GM18861 (cell line): ENCODE data around the gene ITK.
"Not testable (repeated sequence)": the region's sequence is repeated elsewhere in the genome, so short reads cannot be mapped to it uniquely, and the experiment has no call there.

ENCODE experiments used
- ATAC-seq: cut with Tn5 transposase; IDR thresholded peaks from one replicate; pipeline ENCODE4 v1.9.1; 2021; ENCODE audit not compliant: unreplicated experiment

ITK gene

DNA sequence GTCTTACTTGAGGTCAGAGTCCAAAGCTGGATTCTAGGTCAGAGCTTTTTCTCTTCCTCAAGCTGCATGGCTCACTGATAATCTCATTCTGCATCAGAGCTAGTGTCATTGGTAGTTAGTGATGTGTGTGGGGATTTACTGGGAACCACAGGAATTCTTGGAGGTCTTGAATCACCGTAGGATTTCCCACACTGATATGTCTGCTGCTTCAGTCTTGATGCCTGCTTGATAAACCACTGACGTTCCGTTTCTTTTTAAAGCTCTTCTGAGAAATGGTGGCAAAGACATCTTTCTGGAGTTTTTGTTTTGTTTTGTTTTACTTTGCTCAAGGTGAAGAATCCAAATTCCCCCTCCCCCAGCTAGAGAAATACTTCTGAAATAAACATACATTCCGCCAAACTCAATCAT is 13.4 kb upstream of the ITK start:
- ATAC-seq, result no peak

DNA sequence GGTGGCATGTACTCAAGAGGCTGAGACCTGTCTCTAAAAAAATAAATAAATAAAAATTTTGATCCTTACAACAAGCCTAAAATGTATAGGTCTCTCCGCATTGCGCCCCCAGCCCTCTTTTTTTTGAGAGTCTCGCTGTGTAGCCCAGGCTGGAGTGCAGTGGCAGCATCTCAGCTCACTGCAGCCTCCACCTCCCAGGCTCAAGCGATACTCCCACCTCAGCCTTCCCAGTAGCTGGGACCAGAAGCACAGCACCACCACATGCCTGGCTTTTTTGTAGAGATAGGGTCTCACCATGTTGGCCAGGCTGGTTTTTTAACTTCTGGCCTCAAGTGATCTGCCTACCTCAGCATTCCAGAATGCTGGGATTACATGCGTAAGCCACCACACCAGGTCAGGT is 12.4 kb upstream of the ITK start:
- ATAC-seq, result no peak

DNA sequence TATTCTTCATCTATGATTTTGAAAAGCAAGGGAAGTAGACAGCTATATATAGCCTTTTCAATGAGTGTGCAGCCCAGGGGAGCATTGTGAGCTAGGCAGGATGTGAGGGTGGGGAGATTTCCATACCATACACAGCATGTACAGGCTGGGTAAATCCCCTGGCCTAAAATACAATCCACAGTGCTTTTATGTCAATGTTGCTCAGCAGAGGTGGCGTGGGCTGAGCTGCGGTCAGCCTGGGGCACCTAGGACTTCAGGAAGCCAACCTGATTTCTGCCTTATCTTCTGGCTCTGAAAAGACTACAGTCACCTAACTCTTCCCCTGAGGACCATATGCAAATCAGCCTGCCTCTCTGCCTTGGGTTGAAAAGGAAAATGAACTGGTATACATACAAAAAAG is 8.2 kb upstream of the ITK start:
- ATAC-seq, result peak; percentile 99

DNA sequence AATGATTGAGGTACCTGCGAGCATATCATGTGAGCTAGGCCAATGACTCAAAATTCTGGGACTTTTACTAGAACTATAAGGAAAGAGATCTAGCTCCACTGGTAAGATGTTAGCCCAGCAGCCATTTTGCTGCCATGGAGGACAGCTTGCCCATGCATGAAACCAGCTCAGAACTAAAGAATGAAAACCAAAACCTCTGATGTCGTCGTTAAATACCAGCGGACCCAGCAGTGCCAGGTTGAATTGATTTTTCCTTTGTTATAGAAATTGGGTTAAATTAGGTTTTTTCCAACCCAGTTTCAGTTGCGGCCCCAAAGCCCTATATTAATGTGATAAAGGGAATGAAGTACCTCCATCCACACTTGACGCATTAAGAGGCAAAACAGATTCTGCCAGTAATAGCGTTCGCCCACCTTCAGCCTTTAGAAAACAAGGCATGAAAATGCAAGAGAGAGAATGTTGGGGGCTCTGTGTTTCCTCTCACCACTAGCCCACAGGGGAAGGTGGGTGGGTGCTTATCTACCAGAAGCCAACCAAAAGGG is 5.5 kb upstream of the ITK start:
- no peak for ATAC-seq

DNA sequence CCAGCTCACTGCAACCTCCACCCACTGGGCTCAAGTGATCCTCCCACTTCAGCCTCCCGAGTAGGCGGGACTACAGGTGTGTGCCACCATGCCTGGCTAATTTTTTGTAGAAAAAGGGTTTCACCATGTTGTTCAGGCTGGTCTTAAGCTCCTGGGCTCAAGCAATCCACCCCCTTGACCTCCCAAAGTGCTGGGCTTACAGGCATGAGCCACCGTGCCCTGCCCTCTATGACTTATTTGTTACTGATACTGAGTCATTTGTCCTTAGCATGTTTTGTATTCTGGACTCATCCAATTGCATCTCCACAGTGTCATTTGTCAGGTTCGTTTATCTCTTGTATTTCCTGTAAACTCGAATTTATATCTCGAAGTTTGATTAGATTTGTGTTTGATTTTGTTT is 2.7 kb upstream of the ITK start:
- no peak for ATAC-seq

DNA sequence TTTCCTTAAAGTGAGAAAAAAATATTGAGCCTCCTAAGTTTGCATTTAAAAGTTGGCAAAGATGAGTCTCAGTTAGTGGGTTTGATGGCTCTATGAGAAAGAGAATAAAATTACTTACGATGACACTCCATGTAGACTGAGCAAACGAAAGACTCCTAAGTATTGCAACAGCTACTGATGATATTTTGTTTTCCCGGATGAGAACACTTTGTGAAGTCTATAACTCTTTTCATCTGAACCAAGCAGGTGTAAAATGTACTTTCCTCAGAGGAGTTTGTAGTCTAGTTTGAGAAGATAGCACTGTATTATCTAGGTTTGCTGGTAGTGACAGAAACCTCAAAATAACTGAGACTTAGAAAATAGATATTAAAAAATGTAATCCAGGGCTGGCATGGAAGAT is 1.7 kb upstream of the ITK start:
- ATAC-seq, result no peak

DNA sequence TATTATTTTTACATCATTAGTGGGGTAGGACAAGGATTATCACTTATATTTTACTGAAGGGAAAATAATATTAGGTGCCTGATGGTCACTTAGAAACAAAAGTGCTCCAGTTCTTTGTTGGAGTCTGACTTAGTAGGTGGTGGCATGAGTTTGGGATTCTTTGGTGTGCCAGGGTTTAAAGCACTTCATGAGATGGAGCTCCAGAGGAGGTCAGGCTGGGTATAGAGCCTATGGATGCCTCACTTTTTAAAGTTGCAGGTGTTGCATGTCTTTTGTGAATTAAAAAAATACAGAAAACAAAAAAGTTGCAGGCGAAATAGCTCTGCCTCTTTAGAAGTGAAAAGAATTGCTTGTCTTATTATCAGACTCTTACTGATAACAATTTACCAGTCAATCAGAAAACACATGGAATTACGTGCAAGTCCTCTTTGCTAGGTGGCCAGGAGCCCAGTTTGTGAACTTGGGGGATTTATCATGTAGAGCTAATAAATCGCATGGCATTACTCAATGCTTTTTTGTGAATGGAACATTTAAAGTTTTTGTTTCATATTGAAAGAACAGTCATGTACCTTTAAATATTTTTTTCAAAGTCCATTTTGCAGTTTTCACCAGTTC is 1.6 kb downstream of the ITK start:
- ATAC-seq, result no peak

DNA sequence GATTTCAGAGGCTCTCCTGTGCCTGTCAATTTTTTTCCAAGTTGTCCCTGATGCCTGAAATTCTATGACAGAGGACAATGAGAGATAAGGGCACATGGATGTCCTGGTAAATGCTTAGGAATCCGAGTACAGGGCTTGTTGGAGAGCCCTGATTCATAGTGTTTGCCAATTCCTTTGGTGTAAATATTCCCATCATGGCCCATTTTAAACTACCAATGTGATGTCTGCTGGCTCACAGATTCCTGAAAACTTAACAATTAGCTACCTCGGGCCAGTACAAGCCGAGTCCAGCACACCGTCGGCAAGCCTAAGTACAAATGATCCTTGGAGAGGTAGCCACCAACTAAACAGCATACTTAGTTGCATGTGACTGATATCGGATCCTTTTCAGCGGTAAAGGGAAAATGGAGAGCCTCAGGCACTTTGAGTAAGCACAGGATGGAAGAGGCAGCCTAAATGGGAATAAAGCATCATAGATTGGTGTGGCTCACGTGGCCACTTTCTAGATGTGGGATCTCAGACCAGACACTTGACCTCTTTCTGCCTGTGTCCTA is 3.6 kb downstream of the ITK start:
- no peak for ATAC-seq

DNA sequence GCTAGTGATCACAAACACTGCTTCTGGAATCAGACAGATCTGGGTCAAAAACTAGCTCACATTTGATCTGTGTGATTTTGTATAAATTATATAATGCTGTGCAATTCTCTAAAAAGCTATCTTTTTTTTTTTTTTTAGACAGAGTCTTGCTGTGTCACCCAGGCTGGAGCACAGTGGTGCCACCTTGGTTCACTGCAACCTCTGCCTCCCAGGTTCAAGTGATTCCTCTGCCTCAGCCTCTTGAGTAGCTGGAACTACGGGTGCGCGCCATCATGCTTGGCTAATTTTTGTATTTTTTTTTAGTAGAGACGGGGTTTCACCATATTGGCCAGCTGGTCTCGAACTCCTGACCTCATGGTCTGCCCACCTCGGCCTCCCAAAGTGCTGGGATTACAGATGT is 4.5 kb downstream of the ITK start:
- ATAC-seq, result not testable (repeated sequence)

DNA sequence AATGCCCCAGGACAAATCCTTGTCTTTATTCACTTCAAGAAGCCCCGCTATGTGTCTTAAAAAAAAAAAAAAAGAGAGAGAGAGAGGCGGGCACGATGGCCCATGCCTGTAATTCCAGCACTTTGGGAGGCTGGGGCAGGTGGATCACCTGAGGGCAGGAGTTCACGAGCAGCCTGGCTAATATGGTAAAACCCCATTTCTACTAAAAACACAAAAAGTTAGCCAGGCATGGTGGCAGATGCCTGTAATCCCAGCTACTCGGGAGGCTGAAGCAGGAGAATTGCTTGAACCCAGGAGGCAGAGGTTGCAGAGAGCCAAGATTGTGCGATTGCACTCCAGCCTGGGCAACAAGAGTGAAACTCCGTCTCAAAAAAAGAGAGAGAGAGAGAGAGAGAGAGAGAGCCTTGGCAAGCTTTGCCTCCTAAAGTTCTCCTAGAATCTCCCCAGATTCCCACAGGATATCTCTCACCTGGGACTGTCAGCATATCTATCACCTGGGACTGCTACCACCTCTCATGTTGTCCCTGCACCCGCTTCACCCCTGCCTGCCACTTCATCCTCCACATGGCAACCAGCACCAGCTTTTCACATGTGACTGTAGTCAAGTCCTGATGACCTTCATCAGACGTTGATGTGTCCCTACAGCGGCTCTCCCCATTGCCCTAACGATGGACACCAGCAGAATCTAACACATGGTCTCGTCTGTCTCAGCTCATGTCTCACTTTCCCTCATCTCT is 5.8 kb downstream of the ITK start:
- no peak for ATAC-seq

DNA sequence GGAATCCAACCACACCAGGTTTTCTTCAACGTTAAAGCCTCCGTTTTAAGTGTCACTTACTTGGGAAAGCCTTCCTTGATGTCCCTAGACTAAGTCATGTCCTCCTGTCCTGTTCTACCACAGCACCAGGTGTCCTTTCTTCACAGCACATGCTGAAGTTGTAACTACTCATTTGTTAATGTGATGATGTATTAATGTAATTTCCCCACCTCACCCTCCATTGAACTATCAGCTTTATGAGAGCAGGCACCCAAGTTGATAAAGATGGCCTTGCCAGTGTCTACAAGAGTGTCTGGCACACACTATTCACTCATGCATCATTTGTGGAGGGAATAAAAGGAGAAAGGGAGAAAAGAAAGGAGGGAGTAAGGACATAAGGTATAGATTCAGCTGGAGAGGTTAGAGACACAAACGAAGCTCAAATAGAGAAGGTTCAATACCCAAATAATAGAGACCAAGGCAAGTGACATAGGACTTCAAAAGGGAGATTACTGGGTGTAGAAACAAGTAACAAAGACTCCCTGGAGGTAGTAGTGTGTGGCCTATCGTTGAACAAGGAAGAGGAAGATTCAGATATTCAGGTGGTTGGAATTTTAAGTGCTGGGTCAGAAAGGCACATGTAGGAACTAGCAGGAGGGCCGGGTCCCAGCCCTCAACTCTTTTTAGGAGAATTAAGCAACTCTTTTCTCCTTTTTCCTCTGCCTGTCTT is 6.6 kb downstream of the ITK start:
- no peak for ATAC-seq

DNA sequence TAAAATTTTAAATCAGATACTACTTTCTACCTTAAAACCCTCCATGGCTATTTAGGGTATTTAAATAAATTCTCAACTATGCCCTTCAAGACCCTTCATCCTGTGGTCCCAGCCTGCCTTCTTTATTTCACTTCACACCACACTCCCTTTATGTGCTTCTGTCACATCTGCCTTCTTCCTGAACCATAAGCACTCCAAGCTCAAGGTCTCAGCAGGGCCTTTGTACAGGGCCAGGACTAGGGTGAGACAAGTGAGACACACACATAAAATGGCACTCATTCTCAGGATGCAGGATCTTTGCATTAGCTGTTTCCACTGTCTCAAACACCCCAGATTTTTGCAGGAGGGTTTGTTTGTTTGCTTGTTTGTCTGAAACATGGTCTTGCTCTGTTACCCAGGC is 7.6 kb downstream of the ITK start:
- ATAC-seq, result no peak

DNA sequence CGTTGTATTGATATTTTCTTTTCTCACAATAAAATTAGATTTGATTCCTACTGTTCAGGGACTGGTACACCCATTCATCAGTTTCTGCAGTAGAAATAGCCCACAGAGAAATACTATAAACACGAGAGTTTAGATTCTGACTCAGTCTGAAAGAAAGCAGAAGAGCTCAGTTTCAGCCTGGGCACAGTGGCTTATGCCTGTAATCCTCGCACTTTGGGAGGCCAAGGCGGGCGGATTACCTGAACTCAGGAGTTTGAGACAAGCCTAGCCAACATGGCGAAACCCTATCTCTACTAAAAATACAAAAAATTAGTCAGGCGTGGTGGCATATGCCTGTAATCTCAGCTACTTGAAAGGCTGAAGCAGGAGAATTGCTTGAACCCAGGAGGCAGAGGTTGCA is 8.6 kb downstream of the ITK start:
- ATAC-seq, result peak; percentile 88

DNA sequence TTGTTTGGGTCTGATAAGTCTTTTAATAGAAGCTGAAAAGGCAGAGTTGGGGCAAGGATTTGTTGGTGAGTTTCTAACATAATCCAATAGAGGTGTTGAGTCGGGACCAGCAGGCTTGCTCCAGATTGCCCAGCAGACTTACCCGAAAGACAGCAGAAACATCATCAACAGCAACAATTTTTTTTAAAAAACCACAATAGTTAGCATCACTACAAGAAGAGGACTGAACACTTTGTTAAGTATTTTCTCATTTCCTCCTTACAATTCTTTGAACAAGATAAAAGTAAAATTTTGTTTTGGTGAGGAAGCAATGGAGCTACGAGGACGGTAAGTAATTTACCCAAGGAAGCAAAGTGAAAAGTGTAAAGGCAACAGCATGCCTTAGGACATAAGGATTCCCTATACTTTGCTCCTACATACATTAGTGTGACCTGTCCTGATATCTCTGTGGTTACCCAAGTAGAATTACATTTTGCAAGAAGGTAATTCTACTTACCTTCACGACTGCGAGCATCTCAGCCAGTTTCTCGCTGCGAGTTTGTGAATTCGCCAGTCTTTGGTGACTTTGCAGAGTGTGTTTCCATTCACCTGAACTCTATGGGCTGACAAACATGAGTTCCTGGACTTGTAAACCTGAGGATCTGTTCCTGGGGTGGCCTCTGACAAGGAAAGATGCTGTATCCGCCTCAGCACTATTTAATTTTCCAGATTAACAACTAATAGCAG is 13.2 kb downstream of the ITK start:
- ATAC-seq, result no peak

DNA sequence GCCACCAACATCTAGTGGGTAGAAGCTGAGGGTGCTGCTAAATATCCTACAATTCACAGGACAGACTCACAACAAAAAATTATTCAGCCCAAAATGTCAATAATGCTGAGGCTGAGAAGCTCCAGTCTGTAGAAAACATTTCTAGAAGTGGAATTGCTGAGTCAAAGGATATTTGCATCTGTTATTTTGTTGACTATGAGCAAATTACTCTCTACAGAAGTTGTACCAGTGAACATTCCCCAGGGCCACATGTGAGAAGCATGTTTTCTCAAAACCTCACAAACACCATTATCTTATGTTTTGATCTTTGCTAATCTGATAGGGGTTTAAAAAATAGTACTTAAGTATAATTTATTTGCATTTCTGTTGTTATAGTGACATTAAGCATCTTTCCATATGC is 15.4 kb downstream of the ITK start:
- no peak for ATAC-seq

DNA sequence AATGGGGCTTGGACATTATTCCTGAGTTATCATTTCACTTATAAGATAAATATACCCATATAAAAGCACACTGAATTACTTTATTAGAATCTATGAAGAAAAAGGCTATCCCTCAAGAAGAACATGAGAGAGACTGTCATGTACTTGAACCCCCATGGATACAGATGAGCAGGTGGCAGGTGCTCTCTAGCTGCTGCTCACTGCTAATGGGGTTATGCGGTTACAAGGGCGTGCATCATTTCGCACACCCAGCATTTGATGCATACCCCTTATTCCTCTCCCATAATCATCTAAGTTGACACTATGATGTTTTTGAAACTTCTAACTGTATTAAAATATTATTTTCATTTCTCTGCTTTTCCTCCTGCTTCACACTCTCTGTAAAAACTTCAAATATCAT is 16.4 kb downstream of the ITK start:
- no peak for ATAC-seq

DNA sequence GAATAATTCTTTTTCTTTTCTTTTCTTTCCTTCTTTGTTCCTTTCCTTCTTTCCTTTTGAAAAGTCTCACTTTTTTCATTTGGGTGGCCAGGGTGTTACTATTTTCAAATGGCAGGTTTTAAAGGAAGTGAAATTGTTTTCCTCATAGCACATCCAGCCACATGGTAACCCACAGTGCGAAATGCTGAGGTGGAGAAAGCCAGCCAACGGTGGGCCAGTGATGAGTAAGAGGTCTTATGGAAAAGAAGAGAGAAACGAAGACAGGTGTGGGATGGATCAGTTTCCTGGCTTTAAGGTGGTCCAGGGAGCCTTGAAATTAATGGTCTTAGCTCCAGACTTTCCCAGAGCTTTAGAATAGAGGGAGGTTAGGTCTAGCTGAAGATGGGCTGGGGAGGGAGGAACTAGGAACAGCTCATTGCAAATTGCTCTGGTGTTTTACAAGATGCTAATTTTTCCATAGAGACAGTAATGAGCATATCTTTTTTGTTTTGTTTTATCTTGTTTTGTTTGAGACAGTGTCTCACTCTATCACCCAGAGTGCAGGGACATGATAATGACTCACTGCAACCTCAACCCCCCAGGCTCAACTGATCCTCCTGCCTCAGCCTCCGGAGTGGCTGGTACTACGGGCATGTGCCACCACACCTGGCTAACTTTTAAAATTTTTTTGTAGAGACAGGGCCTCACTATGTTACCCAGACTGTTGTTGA is 17.8 kb downstream of the ITK start:
- ATAC-seq, result no peak

DNA sequence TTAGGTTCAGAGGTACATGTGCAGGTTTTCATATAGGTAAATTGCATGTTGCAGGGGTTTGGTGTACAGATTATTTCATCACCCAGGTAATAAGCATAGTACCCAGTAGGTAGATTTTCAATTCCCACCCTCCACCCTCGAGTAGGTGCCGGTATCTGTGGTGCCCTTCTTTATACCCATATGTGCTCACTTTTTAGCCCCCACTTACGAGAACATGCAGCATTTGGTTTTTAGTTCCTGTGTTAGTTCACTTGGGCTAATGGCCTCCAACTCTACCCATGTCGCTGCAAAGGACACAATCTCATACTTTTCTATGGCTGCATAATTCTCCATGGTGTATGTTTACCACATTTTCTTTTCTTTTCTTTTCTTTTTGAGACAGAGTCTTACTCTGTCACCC is 21.2 kb downstream of the ITK start:
- ATAC-seq, result no peak

DNA sequence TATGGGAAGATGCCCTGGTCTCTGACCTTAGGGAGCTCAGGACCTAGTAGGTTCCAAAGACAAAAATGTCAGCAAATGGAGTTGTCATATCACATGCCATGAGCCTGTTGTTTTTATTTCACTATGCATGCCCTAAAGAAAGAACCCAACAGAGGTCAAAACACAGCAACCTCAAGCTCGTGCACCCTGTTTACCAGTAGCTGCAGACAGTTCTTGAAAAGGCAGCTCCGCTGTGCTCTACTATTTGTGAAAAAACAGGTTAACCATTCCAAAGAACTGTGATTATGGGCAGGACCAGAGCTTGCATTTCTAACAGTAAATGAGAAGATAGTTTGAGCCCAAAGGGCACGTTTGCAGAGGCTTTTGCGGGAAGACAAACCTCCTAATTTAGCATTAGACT is 22.8 kb downstream of the ITK start:
- no peak for ATAC-seq

DNA sequence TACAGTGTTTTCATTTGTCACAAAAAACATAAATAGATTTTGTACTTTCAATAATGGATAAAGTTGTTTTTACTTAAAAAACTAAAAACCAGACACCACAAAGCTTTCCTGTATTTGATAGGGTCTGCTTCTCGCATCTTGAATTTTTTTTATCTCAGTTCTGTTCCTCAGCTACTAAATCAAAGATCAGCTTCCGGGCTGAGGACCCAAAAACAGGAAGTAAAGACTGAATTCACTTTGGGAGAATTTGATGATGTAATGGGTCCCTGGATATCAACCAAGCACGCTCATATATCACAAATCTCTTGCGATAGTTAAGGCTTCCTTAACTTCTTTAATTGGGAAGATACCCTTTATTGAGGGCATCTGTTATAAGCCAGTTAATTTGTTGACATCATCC is 24.1 kb downstream of the ITK start:
- no peak for ATAC-seq

DNA sequence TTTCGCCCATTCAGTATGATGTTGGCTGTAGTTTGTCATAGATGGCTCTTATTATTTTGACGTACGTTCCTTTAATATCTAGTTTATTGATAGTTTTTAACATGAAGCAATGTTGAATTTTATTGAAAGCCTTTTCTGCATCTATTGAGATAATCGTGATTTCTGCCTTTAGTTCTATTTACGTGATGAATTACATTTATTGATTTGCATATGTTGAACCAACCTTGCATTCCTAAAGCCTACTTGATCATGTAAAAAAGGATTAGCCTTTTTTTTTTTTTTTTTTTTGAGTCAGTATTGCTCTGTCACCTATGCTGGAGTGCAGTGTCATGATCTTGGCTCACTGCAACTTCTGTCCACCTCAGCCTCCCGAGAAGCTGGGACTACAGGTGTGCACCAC is 25.1 kb downstream of the ITK start:
- no peak for ATAC-seq
